RWPE2 (cell line): ENCODE measurements around the gene ZCCHC10.

Experiments used
- ATAC-seq: fragments of 200-7000 bp; cut with Tn5 transposase; 3 replicates; pipeline ENCODE4 v1.9.1; 2021; ENCODE audit warnings: low read depth
- DNase-seq: peaks from one replicate; pipeline ENCODE4 v3.0.0-alpha.2; 2020; ENCODE audit warnings: low spot score
- H3K27ac ChIP-seq: fragments of 450-650 bp; 2 replicates; pipeline ENCODE4 v1.5.1; 2017; ENCODE audit warnings: mild to moderate bottlenecking; ENCODE audit not compliant: poor library complexity, severe bottlenecking
- H3K27me3 ChIP-seq: fragments of 250-450 bp; sonication (Bioruptor Pico); 2 replicates; pipeline ENCODE4 v1.5.1; 2021; ENCODE audit warnings: mild to moderate bottlenecking, moderate library complexity; ENCODE audit not compliant: insufficient read depth, poor library complexity, severe bottlenecking
- H3K36me3 ChIP-seq: fragments of 250-450 bp; sonication (Bioruptor Pico); 2 replicates; pipeline ENCODE4 v1.5.1; 2020; ENCODE audit warnings: low read depth, mild to moderate bottlenecking, moderate library complexity
- H3K4me1 ChIP-seq: fragments of 250-450 bp; sonication (Bioruptor Pico); 2 replicates; pipeline ENCODE4 v1.5.1; 2021; ENCODE audit warnings: mild to moderate bottlenecking, moderate library complexity; ENCODE audit not compliant: insufficient read depth, poor library complexity, severe bottlenecking
- H3K4me3 ChIP-seq: fragments of 250-450 bp; sonication (Bioruptor Pico); 2 replicates; pipeline ENCODE4 v1.5.1; 2021; ENCODE audit warnings: mild to moderate bottlenecking, moderate library complexity; ENCODE audit not compliant: severe bottlenecking
- H3K9me3 ChIP-seq: fragments of 250-450 bp; sonication (Bioruptor Pico); 2 replicates; pipeline ENCODE4 v1.5.1; 2021; ENCODE audit warnings: mild to moderate bottlenecking, moderate library complexity; ENCODE audit not compliant: severe bottlenecking
- CTCF ChIP-seq: fragments of 450-650 bp; IDR thresholded peaks from one replicate; pipeline ENCODE4 v1.5.1; 2017; ENCODE audit warnings: mild to moderate bottlenecking, moderate library complexity; ENCODE audit not compliant: poor library complexity, severe bottlenecking

The ZCCHC10 gene

DNA sequence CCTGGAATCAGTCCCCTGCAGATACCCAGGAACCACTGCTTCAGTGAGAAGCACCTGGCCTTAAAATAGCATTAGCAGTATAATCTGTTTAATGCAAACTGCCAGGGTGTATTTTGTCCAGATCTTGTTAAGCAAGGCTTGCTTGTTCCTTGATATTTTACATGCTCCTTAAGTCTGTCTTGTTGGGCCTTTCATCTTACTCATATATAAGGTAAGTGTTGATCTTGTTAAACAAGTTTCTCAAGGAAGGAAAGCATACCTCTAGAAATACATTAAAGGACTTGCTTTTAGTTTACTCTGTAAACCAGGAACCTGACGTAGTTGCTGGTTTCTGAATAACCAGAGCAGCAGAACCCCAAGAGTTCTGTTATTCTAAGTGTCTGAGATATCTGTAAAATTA is 39.1 kb upstream of the ZCCHC10 start:
- H3K36me3 ChIP-seq, result peaks cover 60% of the 10 kb centered on the region
- no peak overlapping the region for H3K27ac ChIP-seq
- no peak for TF ChIP-seq CTCF
- no peak overlapping the region for H3K4me3 ChIP-seq
- peaks cover 11% of the 10 kb centered on the region for H3K4me1 ChIP-seq
- DNase-seq (no peak), ATAC-seq (no peak; the same call in 2 of the 3 replicates)
- no peaks in the 10 kb centered on the region for H3K27me3 ChIP-seq
- no peaks in the 10 kb centered on the region for H3K9me3 ChIP-seq

GRCh38 chr5:133063965-133064364 is 37.6 kb upstream of the ZCCHC10 start:
- Histone ChIP-seq H3K27ac (peak overlapping the region; percentile 30), H3K4me3 (no peak overlapping the region), H3K9me3 (no peaks in the 10 kb centered on the region), H3K27me3 (no peaks in the 10 kb centered on the region), H3K4me1 (peaks cover 11% of the 10 kb centered on the region), H3K36me3 (peaks cover 45% of the 10 kb centered on the region)
- DNase-seq, result no peak
- peak; percentile 64 for ATAC-seq
- no peak for TF ChIP-seq CTCF

DNA sequence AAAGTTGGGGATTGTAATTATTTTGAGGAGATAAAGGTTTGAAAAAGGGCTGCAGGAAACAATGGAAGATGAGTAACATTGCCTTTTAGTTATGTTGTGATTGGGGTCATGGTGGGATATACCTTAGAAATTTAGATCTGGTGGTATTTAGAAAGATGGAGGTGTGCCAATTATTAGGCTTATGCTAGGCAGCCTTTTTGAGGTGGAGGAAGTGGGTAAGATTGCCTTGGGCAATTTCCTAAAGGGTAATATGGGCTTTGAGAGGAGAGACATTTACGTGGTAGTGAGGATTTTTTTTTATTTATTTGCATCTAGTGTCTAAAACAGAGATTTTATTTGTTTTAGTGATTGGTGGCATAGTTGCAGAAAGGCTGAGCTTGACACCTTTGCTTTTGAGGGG is 35.9 kb upstream of the ZCCHC10 start:
- H3K9me3 ChIP-seq, result no peaks in the 10 kb centered on the region
- H3K36me3 ChIP-seq, result peaks cover 33% of the 10 kb centered on the region
- H3K27me3 ChIP-seq, result no peaks in the 10 kb centered on the region
- H3K27ac ChIP-seq, result peak overlapping the region; percentile 8
- peaks cover 11% of the 10 kb centered on the region for H3K4me1 ChIP-seq
- DNase-seq, result no peak
- no peak for TF ChIP-seq CTCF
- ATAC-seq, result no peak
- no peak overlapping the region for H3K4me3 ChIP-seq

- Histone ChIP-seq H3K4me1 (peaks cover 11% of the 10 kb centered on the region), H3K27me3 (no peaks in the 10 kb centered on the region), H3K9me3 (no peaks in the 10 kb centered on the region), H3K27ac (no peak overlapping the region), H3K36me3 (peaks cover 27% of the 10 kb centered on the region), H3K4me3 (no peak overlapping the region)
- TF ChIP-seq CTCF, result no peak
- ATAC-seq, result no peak
- DNase-seq, result no peak
Measured at GRCh38 chr5:133059621-133060020, 33.3 kb upstream of the ZCCHC10 start.

- no peak for DNase-seq
- no peaks in the 10 kb centered on the region for H3K9me3 ChIP-seq
- H3K4me3 ChIP-seq, result no peak overlapping the region
- H3K4me1 ChIP-seq, result no peaks in the 10 kb centered on the region
- H3K27me3 ChIP-seq, result no peaks in the 10 kb centered on the region
- H3K27ac ChIP-seq, result no peak overlapping the region
- no peak for TF ChIP-seq CTCF
- ATAC-seq, result no peak
- peaks cover 32% of the 10 kb centered on the region for H3K36me3 ChIP-seq
Measured at GRCh38 chr5:133056891-133057290, 30.5 kb upstream of the ZCCHC10 start.
